LNCaP clone FGC (cell line): ENCODE results near the gene AIPL1.

Experiments
- DNase-seq: peaks from one replicate; pipeline ENCODE4 v3.0.0-alpha.2; 2011; ENCODE audit warnings: low read depth
- H3K4me3 ChIP-seq: 2 replicates; pipeline ENCODE4 v1.5.1; 2011; ENCODE audit warnings: mild to moderate bottlenecking, low read depth, low read length, control low read depth
- TF ChIP-seq, protein P1 (sequence below): IDR thresholded peaks from 2 replicates; pipeline ENCODE4 v1.5.1; 2012; ENCODE audit warnings: mild to moderate bottlenecking; ENCODE audit not compliant: control insufficient read depth, insufficient read depth; ENCODE audit errors: extremely low read depth

The AIPL1 gene

DNA sequence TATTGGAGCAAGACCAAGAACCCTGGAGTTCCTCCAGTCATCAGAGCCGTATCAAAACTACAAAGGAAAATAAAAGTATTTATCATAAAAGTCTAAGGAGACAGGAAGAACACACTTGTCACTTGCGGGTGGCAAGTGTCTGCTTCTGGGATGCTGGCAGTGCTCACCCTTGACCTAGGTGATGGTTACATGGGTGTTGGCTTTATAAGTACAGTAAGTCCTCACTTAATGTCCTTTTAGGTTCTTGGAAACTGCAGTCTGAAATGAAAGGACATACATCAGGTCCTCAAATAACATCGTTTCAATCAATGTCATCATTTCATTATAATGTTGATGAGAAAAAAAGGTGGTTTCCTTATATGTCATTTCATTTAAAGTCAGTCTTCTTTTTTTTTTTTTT is 3.0 kb upstream of the AIPL1 start:
- no peak overlapping the region for H3K4me3 ChIP-seq
- TF ChIP-seq, protein P1, sequence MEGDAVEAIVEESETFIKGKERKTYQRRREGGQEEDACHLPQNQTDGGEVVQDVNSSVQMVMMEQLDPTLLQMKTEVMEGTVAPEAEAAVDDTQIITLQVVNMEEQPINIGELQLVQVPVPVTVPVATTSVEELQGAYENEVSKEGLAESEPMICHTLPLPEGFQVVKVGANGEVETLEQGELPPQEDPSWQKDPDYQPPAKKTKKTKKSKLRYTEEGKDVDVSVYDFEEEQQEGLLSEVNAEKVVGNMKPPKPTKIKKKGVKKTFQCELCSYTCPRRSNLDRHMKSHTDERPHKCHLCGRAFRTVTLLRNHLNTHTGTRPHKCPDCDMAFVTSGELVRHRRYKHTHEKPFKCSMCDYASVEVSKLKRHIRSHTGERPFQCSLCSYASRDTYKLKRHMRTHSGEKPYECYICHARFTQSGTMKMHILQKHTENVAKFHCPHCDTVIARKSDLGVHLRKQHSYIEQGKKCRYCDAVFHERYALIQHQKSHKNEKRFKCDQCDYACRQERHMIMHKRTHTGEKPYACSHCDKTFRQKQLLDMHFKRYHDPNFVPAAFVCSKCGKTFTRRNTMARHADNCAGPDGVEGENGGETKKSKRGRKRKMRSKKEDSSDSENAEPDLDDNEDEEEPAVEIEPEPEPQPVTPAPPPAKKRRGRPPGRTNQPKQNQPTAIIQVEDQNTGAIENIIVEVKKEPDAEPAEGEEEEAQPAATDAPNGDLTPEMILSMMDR = no peak
- no peak for DNase-seq

DNA sequence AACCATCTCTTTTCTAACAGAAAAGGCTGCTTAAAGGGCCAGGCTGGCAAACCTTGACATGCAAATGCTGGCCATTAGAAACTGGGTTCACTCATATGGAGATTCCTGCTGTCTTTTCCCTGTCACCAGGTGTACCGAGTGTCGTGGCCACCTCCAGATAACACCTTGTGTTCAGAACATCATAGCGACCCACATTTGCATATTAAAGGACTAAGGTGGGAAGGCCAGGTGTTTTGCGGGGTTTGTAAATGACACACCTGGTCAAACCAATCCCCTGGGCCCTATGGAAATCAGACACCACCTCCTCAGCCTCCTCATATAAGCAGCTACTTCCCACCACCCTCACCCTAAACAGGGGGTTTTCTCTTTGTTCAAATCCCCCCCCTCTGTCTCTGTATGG is 2.5 kb upstream of the AIPL1 start:
- DNase-seq = no peak
- no peak overlapping the region for H3K4me3 ChIP-seq
- TF ChIP-seq, protein P1 = no peak

DNA sequence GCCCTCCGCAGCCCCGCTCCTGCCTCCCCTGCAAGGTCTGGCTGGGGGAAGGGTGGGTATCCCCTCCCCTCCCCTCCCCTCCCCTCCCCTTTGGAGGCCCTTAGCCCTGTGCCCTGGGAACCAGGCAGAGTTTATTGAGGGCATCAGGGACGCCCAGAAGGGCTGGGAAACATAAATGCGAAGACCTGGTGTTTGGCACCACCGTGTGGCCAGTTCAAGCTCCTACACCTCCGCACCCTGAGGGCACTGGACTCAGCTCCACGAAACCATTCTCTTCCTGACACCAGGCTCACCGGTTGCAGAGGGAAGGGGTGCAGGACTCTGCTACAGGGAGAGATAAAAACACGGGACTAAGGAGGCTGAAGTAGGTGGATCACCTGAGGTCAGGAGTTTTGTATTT is 1.0 kb upstream of the AIPL1 start:
- DNase-seq = peak; percentile 25
- no peak overlapping the region for H3K4me3 ChIP-seq
- TF ChIP-seq, protein P1 = peak; percentile 86

DNA sequence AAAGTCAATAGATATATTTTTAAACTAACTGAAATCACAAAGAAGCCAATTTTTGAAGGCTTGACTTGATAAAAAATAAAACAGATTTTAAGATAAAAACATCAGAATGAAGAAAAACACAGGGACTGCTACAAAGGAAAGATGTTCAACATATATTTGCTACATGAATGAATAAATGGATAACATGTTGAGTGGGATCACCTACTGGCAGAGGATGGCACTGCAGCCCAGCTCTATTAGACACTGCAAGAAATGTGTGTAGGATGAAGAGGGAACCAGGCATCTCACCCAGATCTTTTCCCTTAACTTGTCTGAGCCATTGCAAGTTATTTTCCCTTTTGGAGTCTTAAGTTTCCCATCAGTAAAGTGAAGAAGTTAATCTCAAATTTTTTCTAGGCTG is 4.2 kb downstream of the AIPL1 start:
- no peak for DNase-seq
- H3K4me3 ChIP-seq = no peak overlapping the region
- TF ChIP-seq, protein P1 = no peak

DNA sequence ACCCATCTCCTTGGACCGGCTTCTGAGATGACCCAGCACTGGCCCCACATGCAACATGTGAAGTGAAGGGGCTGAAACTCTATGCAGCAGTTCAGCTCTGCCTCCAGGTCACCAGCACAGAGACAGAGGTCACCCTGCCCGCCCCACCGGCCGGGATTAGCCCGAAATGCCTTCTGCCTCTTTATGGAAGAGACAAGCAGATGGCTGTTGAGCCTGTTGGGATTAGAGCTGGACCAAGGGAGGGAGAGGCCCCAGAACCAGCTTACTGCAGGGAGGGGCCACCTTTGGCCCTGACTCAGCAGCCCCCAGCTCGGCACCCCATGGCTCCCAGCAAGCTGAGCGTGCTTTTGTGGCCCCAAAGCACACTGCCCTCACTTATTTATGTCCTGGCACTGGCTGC is 5.7 kb downstream of the AIPL1 start:
- no peak for DNase-seq
- TF ChIP-seq, protein P1 = no peak
- H3K4me3 ChIP-seq = no peak overlapping the region

DNA sequence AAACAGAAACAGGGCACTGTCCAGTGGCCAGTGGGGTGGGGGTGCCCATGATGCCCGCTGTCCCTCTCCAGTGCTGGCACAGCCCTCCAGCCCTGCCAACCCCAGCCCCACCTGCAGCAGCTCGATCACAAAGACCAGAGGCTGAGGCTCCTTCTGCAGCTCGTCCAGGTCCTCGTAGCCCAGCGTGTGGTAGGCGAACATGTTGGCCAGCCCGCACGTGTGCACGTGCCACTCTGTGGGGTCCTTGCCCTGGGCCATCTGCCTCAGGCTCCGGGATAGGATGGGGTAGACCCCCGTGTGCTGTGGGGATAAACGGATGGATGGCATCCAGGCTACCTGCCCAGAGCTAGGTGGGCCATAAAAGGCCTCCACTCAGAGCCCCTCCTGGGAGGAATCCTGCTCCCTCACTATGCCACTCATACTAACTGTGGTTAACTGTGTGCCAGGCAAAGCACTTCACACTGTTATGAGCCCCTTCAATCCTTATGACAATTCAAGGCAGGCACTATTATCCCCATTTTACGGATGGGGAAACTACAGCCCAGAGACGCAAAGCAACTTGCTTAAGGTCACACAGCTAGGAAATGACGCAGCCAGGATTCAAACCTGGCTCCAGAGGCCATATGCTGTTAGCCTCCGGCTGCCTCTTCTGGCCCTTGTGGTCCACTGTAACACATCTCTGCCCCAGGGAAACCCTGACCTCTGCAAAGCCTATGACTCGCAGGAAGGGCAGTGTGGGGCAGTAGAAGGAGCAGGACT is 6.5 kb downstream of the AIPL1 start:
- H3K4me3 ChIP-seq = no peak overlapping the region
- TF ChIP-seq, protein P1 = no peak
- DNase-seq = no peak

DNA sequence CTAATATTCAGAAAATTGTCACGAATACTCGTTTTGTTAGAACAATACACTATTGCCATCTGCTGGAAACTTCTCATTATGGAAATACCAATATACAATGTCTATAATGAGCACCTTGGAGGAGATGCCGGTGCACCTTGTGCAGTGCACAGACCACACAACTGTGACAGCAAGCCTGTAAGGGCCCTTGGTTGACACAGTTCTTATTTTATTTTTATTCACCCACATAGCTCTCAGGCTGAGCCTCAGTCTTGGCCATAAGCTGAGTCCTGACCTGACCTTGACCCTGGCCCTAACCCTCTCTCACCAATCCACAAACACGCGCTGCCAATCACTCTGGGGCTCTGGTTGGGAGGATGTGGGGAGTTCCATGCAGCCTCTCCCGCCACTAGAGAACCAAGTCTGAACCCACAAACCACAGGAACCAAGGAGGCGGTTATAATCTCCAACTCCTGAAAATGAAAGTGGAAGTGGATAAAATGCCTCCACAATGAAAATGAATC is 7.6 kb downstream of the AIPL1 start:
- H3K4me3 ChIP-seq = no peak overlapping the region
- DNase-seq = no peak
- TF ChIP-seq, protein P1 = peak; percentile 23; the same call in 1 of the 2 replicates
